ENCODE data around the gene MYMK. TPM values are rescaled to one million over a fixed set of nuclear protein-coding genes. Genes with fewer than 3 reads are reported as not detected.

MYMK gene
- total and polyA plus RNA-seq, 2 of the 4 experiments (the other 2 are of a cell fraction), result not detected

- no peak for DNase-seq
- peaks cover 1% of the 10 kb centered on the region; the same call in 1 of the 2 replicates for H3K36me3 ChIP-seq (ENCODE audit: control insufficient read depth, insufficient read depth, low read length)
- no peak overlapping the region for H3K23ac ChIP-seq (ENCODE audit: low read depth, low read length)
- peaks cover 0 to 10% of the 10 kb centered on the region in 2 experiments; a peak in 1 of 4 replicates for H3K79me1 ChIP-seq (ENCODE audit: low read depth in 1 of 2, low read length in 2 of 2)
- no peak overlapping the region for H2BK5ac ChIP-seq (ENCODE audit: low read depth, low read length, poor library complexity, severe bottlenecking)
- H4K8ac ChIP-seq (ENCODE audit: low read depth in 2 of 2, low read length in 2 of 2), result no peak overlapping the region
- CTCF ChIA-PET, result no interaction called here
- TF ChIP-seq MXI1 (IDR thresholded peaks at IDR 0.05; ENCODE audit: borderline replicate concordance, low read depth, low read length) (no peak), MAFK (IDR thresholded peaks at IDR 0.05; ENCODE audit: low read depth, low read length) (no peak), RAD21 (IDR thresholded peaks at IDR 0.05; ENCODE audit: low read length) (no peak), CEBPB (IDR thresholded peaks at IDR 0.05; ENCODE audit: low read depth, low read length) (no peak), ELK1 (IDR thresholded peaks at IDR 0.05; ENCODE audit: borderline replicate concordance, low read depth, low read length) (no peak), FOS (IDR thresholded peaks at IDR 0.05; ENCODE audit: low read depth, low read length) (no peak), CTCF (conservative IDR thresholded peaks at IDR 0.05; ENCODE audit: low read depth, low read length) (no peak), BHLHE40 (IDR thresholded peaks at IDR 0.05; ENCODE audit: low read depth, low read length) (no peak), MAZ (IDR thresholded peaks at IDR 0.05; ENCODE audit: borderline replicate concordance, low read depth, low read length) (no peak), NFE2L2 (IDR thresholded peaks at IDR 0.05; ENCODE audit: low read depth, low read length) (no peak), RCOR1 (IDR thresholded peaks at IDR 0.05; ENCODE audit: insufficient replicate concordance, low read length) (no peak)
- no peaks in the 10 kb centered on the region for H3K27me3 ChIP-seq (ENCODE audit: control insufficient read depth, insufficient read depth, low read length)
- POLR2A ChIA-PET (ENCODE audit: unreplicated experiment), result no interaction called here
- H4K20me1 ChIP-seq (ENCODE audit: insufficient read depth, low read length), result no peaks in the 10 kb centered on the region
- no peak overlapping the region for H3K4ac ChIP-seq (ENCODE audit: low read depth, low read length)
- no peak overlapping the region for H3K56ac ChIP-seq (ENCODE audit: extremely low read depth, insufficient read depth, low read length)
- in situ Hi-C loops (cut with MboI; ENCODE audit: low sequenced_read_pairs) (no loop called here), intact Hi-C loops (cut with micrococcal nuclease) (no loop called here), dilution Hi-C loops (cut with HindIII; ENCODE audit: low sequenced_read_pairs, unreplicated experiment) (no loop called here)
- no peak overlapping the region for H2AK5ac ChIP-seq (ENCODE audit: low read depth, low read length)
- 82% methylated on average over 2 of the region's 5 CpGs; no CpG with 5 or more reads in 1 of the 2 experiments for WGBS, 2 experiments (ENCODE audit: extremely low coverage in 2 of 2, insufficient read length in 1 of 2)
- H3K18ac ChIP-seq (ENCODE audit: low read depth, low read length), result no peak overlapping the region
- H3K9me1 ChIP-seq (ENCODE audit: insufficient read depth, low read length), result no peaks in the 10 kb centered on the region
- no peak overlapping the region for H2BK20ac ChIP-seq (ENCODE audit: low read depth, low read length)
- no peak overlapping the region for H2BK15ac ChIP-seq (ENCODE audit: low read depth, low read length)
- no peak overlapping the region for H3K14ac ChIP-seq (replicated peaks; ENCODE audit: low read depth, low read length)
- H3K9ac ChIP-seq (ENCODE audit: low read depth, low read length), result no peak overlapping the region
- H3K9me3 ChIP-seq (ENCODE audit: control insufficient read depth, insufficient read depth, low read length), result no peaks in the 10 kb centered on the region
- H2AFZ ChIP-seq (replicated peaks; ENCODE audit: low read length, poor library complexity), result no peak overlapping the region
- no peak overlapping the region for H4K91ac ChIP-seq (ENCODE audit: insufficient read depth, low read depth, low read length)
- no TSS peak for BruUV-seq (replicated peaks)
- no peak overlapping the region for H3K4me3 ChIP-seq (ENCODE audit: insufficient read depth, low read depth, low read length)
- no peak overlapping the region for H3K4me2 ChIP-seq (ENCODE audit: low read depth, low read length)
- H3K4me1 ChIP-seq (ENCODE audit: control insufficient read depth, insufficient read depth, low read length), result peaks cover 3% of the 10 kb centered on the region; the same call in 1 of the 2 replicates
- no peak overlapping the region for H2BK120ac ChIP-seq (ENCODE audit: low read depth, low read length)
- H3K27ac ChIP-seq (ENCODE audit: insufficient read depth, low read length), result no peak overlapping the region
- no peak overlapping the region for H4K5ac ChIP-seq (ENCODE audit: low read depth, low read length)
- no peak for ATAC-seq (ENCODE audit: low read depth)
- H2AK9ac ChIP-seq (replicated peaks; ENCODE audit: low read depth, low read length, poor library complexity), result no peak overlapping the region
These were observed 50.5 kb downstream of the MYMK start for GRCh38 chr9:133474215-133474614.
